Loucy (cell line): ENCODE data around the gene UBASH3A.

Source experiments
- EZH2phosphoT487 ChIP-seq: fragments of 200-600 bp; IDR thresholded peaks from 2 replicates; pipeline ENCODE4 v1.6.1; 2018; ENCODE audit warnings: antibody characterized with exemption, mild to moderate bottlenecking, moderate library complexity, borderline replicate concordance
- TF ChIP-seq, protein P1 (sequence below): fragments of 200-600 bp; sonication (generic); conservative IDR thresholded peaks from 2 replicates; pipeline ENCODE4 v1.5.1; 2014; ENCODE audit warnings: mild to moderate bottlenecking, antibody characterized with exemption, low read length

DNA sequence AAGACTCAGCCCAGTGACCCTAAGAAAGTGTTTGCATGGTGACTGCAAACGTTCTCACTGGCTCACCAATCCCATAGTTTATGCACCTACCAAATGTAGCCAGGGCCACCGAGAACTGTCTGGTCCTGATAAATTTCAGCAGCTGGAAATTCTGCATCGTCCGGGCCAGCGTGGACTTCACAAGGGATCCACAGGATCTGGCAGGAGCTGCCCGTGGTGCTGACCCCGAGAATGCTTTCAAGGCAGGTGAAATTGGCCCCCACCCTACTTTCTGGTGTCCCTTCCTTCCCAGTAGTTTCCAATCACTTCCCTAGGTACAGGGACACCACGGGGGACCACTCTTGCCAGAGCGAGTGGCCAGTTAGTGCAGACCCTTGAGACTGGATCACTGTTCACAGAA, 26.2 kb downstream of the UBASH3A start:
- TF ChIP-seq, protein P1, sequence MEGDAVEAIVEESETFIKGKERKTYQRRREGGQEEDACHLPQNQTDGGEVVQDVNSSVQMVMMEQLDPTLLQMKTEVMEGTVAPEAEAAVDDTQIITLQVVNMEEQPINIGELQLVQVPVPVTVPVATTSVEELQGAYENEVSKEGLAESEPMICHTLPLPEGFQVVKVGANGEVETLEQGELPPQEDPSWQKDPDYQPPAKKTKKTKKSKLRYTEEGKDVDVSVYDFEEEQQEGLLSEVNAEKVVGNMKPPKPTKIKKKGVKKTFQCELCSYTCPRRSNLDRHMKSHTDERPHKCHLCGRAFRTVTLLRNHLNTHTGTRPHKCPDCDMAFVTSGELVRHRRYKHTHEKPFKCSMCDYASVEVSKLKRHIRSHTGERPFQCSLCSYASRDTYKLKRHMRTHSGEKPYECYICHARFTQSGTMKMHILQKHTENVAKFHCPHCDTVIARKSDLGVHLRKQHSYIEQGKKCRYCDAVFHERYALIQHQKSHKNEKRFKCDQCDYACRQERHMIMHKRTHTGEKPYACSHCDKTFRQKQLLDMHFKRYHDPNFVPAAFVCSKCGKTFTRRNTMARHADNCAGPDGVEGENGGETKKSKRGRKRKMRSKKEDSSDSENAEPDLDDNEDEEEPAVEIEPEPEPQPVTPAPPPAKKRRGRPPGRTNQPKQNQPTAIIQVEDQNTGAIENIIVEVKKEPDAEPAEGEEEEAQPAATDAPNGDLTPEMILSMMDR = no peak
- no peak for TF ChIP-seq EZH2phosphoT487
